Activated CD4-positive, CD25-positive, alpha-beta regulatory T cell treated with anti-CD3 and anti-CD28 coated beads, Interleukin-2, amount 50 U/mL, for 16 hours (primary cell): ENCODE results near the gene TMCC2.
"Not testable (repeated sequence)": the region's sequence is repeated elsewhere in the genome, so short reads cannot be mapped to it uniquely, and the experiment has no call there.

Experiments
- DNase-seq: peaks from one replicate; pipeline ENCODE4 v3.0.0-alpha.2; 2020; ENCODE audit warnings: low read depth, low spot score

TMCC2 gene

DNA sequence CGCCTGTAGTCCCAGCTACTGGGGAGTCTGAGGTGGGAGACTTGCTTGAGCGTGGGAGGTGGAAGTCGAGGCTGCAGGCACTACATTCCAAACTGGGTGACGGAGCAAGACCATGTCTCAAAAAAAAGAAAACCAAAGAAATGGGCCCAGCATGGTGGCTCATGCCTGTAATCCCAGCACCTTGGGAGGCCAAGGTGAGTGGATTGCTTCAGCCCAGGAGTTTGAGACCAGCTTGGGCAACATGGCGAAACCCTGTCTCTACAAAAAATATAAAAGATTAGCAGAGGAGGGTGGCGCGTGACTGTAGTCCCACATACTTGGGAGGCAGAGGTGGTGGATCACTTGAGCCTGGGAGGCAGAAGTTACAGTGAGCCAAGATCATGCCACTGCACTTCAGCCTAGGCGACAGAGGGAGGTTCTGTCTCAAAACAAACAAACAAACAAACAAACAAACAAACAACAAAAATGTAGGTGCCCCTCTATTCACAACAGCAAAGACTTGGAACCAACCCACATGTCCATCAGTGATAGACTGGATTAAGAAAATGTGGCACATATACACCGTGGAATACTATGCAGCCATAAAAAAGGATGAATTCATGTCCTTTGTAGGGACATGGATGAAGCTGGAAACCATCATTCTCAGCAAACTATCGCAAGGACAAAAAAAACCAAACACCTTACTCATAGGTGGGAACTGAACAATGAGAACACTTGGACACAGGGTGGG is 53.1 kb downstream of the TMCC2 start:
- not testable (repeated sequence) for DNase-seq

DNA sequence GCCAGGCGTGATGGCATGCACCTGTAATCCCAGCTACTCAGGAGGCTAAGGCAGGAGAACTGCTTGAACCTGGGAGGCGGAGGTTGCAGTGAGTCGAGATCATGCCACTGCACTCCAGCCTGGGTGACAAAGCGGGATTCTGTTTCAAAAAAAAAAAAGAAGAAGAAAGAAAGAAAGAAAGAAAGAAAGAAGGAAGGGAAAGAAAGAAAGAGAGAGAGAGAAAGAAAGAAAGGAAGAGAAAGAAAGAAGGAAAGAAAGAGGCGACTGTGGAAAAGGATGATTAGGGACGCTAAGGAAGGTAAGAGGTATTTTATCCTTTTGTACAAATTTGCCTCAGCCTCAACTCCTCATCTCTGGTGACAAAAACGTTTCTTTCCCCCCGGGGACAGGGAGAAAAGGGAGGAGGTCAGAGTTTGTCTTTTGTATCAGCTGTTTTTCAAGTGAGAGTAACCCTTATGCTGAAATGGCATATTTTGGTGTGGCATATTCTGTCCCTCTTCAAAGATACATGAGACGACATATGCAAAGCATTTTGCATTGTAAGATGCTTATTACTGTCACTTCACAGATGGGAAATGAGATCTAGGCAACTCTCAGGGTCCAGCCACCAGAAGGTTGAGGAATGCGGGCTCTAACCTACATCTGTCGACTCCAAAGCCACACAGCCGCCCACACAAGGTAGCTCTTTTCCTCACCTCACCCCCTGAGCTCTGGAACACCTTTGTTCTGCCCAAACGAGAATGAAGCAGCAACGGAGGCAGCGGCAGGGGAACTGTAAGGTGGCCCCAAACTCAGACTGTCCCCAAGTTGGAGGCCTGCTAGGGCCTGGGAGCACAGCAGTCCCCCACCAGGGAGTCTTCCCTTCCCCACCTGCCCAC is 55.8 kb downstream of the TMCC2 start:
- no peak for DNase-seq

DNA sequence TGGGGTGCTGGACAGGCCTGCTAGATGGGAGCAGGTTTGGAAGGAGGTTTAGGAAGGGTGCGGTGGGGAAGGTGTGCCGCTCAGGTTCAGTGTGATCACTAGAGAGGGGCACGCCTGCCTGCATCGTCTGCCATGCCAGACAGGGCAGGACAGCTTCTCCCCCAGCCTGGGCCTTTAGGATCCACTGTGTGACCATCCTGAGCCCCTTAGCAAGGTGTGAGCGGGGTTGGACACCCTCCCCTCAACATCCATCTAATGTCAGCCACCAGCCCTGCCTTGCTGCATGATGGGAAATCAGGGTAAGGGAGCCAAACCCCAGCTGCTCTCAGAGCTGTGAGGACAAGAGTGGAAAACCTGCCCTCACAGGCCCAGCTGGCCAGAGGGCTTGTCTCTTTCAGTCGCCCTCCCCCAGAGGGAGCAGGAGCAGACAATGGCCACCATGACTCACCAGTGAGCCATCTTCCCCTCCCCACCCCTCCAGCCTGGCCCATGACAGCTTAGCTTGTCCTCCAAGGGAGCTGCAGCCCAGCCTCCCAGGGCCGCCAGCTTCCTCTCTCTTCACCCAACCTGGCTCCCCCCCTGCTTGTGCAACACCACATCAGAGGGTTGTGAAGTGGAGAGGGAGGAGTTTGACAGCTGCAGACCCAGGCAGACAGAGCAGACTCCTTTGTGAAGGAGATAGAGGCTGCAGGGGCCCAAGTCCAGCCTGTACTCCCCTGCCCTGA is 56.8 kb downstream of the TMCC2 start:
- peak; percentile 68 for DNase-seq

DNA sequence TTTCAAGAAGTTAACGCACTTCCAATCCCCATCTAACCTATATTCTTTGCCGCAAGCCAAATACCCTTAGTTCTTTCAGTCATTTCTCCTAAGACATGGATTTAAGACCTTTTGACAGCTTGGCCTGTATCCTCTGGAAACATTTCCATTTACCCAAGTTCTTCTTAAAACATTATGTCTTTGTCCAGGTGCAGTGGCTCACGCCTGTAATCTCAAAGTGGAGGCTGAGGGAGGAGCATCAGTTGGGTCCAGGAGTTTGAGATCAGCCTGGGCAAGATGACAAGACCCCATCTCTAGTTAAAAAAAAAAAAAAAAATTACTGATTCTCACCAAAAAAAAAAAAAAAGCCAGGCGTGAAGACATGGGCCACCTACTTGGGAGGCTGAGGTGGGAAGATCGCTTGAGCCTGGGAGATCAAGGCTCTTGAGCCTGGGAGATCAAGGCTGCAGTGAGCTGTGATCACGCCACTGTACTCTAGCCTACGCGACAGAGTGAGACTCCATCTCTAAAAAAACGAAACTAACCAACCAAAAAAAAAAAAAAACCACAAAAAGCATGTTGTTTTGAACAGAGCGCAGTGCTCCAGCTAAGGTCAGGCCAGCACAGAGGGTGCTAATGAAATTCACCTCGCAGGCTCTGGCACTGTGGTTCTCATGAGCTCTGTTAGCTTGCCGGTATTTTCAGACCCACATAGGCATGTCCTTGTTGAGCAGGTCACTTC is 57.8 kb downstream of the TMCC2 start:
- no peak for DNase-seq

DNA sequence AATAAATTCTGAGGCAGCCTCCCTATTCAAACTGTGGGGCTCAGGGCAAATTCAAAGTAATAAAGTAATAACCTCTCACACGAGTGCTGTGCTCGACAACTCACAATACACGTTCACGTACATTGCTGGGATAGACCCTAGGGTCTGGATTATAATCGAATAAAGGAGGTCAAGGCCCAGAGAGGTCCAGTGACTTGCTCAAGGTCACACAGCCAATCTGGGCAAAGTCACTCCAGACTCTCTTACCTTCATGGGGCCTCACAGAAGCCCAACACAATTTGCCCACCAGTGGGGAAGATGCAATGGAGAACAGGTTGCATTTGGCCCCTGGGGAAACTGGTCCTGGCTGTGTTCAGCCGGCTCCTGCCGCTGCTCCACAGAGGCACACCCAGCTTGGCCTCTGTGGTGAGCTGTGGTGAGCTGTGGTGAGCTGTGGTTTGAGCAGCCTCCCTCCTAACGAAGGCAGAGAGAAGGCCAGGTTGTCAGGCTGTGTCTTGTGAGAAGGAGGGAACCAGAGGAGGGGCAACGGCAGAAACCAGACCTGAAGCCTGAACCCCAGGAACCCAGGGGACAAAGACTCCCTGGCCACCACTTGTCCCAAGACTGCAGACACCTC is 58.7 kb downstream of the TMCC2 start:
- peak; percentile 26 for DNase-seq

DNA sequence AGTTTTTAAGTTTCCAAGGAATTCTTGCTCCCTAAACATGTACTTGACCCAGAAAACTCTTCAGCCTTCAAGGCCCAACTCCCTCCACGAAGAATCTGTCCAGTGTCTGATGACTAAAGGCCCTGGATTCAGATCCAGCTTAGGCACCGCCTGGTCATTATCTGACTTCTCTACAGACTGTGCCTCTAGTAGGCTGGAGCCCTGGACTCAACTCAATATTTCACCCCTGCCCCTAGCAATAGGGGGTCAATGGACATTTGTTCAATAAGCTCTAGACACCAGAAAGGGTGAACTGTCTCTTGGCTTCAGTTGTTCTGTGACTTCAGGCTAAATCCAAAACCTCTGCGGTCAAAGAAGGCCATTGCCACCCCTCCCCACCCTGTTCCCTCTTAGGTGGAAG is 59.3 kb downstream of the TMCC2 start:
- no peak for DNase-seq

DNA sequence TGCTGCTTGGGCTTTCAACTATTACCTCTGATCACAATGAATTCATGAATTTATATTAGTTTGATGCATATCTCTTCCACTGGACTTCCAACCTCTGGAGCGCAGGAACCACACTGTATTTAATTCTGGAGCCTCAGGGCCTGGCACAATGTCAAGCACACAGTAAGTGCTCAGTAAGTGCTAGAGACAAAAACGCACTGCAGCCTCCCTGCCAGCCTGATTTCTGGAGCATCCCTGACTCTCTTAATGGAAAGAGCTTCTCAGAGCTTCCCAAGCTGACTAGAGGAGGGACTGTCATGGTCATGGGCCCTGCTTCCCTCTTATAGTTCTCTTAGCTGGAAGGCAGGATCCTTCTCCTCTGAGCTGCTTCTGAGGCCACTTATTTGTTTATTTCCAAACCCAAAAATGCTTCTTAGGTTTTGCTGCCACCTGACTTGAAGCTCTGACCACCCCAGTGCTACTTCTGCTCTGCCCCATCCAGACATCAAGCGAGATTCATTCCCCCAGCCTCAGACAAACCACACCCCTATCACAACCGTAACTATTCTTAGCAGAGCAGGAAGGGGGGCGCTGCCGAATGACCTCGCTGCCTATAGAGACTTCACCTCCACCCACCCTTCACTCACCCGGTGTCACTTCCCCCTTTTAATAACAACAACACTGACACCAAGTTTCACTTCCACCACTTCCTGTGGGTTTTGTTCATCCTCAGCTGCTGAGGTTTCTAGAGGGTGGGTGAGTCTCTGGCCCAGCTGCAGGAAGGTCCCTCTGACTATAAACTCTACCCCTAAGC is 60.2 kb downstream of the TMCC2 start:
- peak; percentile 71 for DNase-seq

DNA sequence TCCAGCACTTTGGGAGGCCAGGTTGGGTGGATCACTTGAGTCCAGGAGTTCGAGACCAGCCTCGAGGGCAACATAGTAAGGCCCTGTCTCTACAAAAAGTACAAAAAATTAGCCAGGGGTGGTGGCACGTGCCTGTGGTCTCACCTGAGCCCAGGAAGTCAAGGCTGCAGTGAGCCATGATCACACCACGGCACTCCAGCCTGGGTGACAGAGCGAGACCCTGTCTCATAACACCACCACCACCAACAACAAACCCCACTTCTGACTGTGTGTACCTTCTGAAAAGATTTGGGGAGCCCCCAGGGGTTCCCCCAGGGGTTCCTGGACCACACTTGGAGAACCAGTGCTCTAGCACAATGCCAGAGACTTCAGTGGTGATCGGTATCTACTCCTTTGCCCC is 63.9 kb downstream of the TMCC2 start:
- no peak for DNase-seq

DNA sequence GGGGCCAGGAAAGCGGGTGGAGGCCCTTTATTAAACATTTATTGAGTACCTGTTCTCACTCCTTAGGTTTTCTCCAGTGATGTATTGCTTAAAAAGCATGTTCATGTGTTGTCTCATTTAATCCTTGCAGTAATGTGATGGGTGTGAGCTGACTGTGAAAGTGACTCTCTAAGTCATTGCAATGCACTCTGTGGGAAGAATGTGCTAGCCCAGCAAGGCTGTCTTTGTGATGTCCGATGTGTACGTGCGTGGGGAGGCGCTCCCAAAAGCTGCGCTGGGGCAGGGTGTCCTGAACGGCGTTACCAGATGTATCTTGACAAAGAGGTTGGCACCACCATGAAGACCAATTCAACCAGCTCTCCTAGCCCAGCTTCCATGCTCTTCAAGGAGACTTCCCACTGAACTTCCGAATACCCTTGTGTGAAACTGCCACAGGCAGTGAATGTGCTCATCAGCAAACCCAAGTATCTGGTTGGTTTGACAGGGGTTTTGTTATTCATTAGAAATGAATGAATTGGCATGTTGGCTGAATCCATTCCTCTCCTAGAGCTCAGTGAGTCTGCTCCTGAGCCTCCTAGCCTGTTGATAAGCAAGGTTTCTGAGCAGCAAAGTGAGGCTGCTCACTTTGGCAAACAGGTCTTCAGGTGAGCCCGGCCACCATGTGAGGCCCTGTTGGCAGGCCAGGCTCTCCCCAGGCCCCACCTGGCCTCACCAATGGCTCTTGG is 65.8 kb downstream of the TMCC2 start:
- DNase-seq, result no peak

DNA sequence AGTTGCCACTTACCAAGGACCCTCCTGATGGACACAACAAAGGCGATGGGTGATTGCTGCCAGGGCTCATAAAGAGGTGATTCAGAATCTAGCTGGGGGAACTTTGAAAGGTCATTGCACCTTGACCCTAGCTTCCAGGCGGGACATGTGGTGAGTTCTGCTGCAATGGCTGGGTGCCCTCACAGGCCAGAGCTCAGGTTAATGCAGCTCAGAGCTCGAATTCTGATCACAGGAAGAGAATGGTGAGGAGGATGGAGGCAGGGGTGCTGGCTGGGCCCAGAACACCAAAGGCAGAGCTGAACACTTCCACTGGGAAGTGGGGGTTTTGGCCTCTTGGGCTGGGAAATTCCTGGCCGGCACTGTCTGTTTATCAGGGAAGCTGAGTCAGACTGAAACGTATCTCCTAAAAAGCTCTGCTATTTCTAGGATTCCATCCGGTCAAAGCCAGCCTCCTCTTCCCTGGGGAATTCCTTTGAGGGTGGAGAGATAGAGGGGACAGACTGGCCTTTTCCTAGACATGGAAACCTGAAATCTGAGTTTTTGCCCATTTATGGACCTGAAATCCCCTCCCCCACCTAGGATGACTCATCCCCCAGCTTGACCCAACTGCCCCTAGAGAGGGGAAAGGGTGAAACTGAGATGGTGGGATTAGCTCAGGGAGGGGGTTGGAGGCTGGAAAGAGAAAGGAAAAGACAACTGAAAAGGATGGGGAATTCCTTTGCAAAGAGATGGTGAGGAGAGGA is 66.6 kb downstream of the TMCC2 start:
- no peak for DNase-seq

DNA sequence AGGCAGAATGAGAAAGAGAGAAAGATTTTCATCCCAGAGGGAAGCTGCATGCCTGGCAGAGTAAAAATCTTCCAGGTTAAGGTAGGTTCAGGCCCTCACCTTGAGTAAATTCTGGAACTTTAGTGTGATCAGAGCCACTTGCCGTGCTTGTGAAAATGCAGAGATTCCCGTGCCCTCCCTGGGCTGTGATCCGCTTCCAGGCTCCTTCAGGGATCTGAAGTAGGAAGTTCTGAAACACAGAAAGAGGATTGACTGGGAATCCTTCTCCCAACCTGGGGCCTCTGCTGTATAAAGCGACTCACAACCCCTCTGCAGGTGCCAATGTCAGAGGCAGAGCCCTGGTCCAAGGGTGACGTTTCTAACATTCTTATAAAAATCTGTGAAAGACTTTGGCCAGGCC is 67.2 kb downstream of the TMCC2 start:
- no peak for DNase-seq

DNA sequence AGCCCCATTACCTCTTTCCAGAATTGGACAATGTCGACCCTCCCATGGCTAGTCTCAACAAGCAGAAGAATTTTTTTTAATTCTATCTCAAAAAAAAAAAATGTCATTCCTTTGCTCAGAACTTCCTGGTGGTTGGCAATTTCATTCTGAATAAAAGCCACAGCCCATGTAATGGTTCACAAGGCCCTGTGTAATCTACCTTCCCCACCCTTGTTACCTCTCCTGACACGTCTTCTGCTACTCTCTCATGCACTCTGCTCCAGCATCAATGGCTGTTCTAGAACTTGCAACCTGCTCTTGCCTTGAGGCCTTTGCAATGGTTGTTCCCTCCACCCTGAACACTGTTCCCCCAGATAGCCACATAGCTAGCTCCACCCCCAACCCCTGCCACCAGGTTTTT is 68.4 kb downstream of the TMCC2 start:
- DNase-seq, result no peak

DNA sequence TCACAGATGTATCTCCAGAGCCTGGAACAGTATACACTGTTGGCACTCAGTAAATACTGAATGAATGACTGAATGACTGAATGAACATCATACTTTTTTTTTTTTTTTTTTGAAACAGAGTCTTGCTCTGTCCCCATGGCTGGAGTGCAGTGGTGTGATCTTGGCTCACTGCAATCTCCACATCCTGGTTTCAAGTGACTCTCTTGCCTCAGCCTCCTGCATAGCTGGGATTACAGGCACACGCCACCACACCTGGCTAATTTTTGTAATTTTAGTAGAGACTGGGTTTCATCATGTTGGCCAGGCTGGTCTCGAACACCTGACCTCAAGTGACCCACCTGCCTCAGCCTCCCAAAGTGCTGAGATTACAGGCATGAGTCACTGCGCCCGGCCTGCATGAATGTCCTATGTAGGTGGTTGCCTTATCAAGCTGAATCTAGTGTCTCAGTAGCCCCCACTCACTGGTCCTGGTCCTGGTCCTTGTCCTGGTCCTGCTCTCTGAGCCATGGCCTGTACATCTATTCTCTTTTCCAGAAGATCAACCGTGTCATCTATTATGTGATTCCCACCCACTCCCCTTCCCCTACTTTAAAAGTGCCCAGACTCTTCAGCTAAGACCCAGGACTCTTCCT is 69.9 kb downstream of the TMCC2 start:
- not testable (repeated sequence) for DNase-seq

DNA sequence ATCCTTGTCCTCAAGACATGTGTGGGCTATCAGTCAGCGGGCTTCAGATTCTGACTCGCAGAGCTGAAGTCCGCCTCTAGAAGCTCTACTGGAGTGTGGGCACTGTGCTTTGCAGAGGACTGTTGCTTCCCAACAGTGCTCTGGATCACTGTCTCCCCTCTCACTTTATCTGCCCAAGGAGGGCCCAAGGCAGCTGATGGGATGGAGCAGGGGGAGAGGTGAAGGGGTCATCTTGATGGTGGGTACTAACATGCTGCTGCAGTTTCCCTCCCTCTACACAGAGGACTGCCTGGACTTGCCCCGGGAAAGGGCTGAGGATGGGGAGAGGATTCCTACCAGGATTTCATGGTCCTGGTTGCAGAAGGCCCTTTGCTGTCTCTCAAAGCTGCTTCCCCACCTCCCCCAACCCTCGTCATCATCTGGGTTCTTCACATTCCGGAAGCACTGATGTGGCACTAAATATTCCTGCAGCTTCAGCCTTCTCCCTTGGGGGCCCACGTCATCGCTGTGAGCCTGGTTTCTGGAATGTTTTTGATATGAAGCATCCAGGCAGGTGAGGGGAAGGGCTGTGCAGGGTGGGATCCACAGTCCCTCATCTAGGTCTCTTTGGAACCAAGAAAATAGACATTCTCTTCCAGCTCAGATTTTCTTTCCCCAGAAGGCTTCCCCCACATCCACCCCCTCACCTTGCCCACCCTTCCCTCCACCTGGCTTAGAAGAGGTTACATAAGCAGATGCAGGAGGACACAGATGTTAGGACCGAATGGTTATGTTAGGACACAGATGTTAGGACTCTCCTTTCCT is 70.6 kb downstream of the TMCC2 start:
- no peak for DNase-seq

DNA sequence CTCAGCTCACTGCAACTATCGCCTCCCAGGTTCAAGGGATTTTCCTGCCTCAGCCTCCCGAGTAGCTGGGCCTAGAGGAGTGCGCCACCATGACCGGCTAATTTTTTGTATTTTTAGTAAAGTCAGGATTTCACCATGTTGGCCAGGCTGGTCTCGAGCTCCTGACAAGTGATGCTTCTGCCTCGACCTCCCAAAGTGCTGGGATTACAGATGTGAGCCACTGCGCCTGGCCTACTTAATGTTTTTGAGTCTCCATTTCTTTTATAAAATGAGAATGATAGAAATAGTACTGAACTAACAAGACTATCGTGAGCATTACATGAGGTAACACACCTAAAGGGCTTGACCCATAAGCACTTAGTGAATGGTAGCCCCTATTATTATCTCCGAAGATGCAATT is 72.4 kb downstream of the TMCC2 start:
- no peak for DNase-seq

DNA sequence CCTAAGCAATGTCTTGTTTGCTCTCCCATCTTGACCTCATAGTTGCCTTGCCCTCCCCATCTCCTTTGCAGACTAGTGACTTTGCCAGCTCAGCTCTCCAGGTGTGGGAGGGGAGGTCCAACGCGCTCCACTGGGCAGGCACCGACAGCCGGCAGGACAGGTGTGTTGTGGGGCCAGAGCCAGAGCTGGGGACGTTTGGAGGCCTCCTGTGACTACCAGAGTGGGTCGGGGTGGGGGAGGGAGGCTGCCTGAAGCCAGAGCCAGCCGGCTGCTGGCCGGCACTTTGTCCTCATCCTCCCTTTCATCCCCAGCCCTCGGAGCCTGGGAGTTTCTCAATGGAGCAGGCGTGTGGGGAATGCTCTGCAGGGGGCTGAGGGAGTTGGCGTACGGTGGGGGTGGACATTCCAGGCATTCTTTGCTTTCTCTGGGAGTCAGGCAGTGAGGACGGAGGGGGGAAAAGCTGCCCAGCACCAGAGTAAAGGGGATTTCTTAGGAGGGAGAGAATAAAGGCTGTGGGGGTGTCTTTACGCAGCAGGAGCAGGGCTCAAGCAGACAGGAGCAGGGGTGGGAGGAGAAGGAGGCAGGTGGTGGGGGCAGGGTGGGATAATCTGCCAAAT is 73.6 kb downstream of the TMCC2 start:
- no peak for DNase-seq

DNA sequence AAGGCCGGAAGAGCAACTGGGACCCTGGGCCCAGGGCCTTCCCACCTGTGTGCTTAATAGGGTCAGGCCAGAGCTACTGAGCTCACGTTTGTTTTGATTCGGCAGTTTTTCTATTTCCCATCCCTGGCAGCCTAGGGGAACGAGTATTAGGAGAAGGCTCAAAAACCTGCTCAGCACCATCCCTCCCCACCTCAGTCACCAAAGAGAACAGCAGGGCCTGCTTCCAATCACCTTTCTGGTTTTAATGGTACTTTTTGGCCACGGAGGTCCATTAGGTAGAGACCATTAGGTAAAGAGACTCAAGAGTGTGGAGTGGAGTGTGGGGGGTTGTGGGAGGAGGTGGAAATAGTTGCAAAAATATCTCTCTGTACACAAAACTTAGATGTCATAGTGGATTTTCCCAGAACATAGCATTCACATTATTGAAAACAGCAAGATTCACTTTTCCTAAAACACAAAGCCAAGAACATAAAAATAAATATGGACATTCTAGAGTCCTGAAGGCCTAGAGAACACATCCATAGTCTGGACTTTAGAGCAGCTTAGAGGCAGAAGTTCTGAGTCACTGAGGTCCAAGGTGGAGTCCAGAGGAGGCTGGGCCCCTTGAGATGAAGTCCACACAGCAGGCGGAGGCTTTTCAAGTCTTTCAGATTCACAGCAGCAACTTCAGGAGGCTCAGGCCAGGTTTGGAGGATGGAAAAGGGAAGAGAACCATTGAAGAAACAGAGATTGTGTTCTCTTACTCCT is 74.3 kb downstream of the TMCC2 start:
- no peak for DNase-seq
